B cell (primary cell): ENCODE results near the gene TRAM2.

ENCODE experiments used
- EZH2 ChIP-seq: IDR thresholded peaks from 2 replicates; pipeline ENCODE4 v1.6.1; 2012; ENCODE audit warnings: borderline replicate concordance, low read depth, mild to moderate bottlenecking, moderate library complexity, low read length; ENCODE audit not compliant: insufficient read depth, poor library complexity, severe bottlenecking
- TF ChIP-seq, protein P1 (sequence below): fragments of 200-600 bp; IDR thresholded peaks from one replicate; pipeline ENCODE4 v1.8.0; 2022; ENCODE audit warnings: antibody characterized with exemption, mild to moderate bottlenecking

DNA sequence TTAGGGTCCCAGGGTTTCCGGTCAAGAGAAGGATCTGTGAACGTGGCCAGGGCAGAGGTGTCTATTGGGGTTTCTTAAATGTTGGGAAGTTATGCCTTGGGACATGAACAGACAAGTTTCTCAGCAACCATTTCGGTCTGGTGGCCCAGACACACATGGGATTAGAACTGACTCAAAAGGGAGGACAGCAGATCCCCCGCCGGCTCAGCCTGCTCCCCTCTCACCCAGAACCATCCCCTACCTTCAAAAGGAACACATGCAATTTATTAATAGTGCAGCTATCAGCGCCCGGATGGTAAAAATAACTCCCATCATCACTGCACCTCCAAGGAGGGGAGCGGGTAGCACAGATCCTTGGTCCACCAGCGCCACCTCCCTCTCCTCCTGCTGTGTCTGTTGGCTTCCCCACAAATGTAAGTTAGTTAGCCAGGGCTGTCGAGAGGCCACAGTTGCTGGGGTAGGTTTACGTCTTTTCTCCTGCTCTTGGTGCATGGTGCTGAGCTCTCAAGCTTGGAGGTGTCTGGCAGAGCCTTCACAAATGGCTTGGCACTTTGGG, 77.1 kb downstream of the TRAM2 start:
- TF ChIP-seq, protein P1, sequence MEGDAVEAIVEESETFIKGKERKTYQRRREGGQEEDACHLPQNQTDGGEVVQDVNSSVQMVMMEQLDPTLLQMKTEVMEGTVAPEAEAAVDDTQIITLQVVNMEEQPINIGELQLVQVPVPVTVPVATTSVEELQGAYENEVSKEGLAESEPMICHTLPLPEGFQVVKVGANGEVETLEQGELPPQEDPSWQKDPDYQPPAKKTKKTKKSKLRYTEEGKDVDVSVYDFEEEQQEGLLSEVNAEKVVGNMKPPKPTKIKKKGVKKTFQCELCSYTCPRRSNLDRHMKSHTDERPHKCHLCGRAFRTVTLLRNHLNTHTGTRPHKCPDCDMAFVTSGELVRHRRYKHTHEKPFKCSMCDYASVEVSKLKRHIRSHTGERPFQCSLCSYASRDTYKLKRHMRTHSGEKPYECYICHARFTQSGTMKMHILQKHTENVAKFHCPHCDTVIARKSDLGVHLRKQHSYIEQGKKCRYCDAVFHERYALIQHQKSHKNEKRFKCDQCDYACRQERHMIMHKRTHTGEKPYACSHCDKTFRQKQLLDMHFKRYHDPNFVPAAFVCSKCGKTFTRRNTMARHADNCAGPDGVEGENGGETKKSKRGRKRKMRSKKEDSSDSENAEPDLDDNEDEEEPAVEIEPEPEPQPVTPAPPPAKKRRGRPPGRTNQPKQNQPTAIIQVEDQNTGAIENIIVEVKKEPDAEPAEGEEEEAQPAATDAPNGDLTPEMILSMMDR = no peak
- TF ChIP-seq EZH2 = no peak
